GM12878 (cell line): ENCODE data around the gene GTF2F2. TPM values are rescaled to one million over a fixed set of nuclear protein-coding genes. Genes with fewer than 3 reads are reported as not detected.
A peak's percentile ranks its signal among the peaks of the same experiment; 100 is the strongest.
"Not testable (repeated sequence)": the region's sequence is repeated elsewhere in the genome, so short reads cannot be mapped to it uniquely, and the experiment has no call there.

Source experiments
- ATAC-seq: fragments of 200-7000 bp; cut with Tn5 transposase; 3 replicates; pipeline ENCODE4 v1.9.1; 2020; ENCODE audit warnings: mild to moderate bottlenecking, moderate library complexity
- BruUV-seq: library from RNA; stranded (reverse); fragments of 400-500 nt; replicated peaks from 2 replicates; lab custom pipeline; 2021; lab: Mats Ljungman, UMichigan
- CTCF ChIA-PET: fragments of 300-600 bp; sonication (Branson Sonifier 250); formaldehyde crosslinking; extraction: SDS; loops from one replicate; lab custom pipeline; 2021; ENCODE audit warnings: inconsistent platforms; lab: Yijun Ruan, JAX
- POLR2A ChIA-PET: fragments of 350-600 bp; formaldehyde crosslinking; extraction: SDS; loops from one replicate; lab custom pipeline; 2021; ENCODE audit warnings: inconsistent platforms; lab: Charles Lee
- RAD21 ChIA-PET: fragments of 300-600 bp; sonication (Branson Sonifier 250); formaldehyde crosslinking; loops from one replicate; lab custom pipeline; 2023; ENCODE audit warnings: antibody characterized with exemption; ENCODE audit not compliant: unreplicated experiment; lab: Charles Lee
- SMC1A ChIA-PET: fragments of 300-600 bp; sonication (Branson Sonifier 250); formaldehyde crosslinking; loops from one replicate; lab custom pipeline; 2023; ENCODE audit not compliant: unreplicated experiment, uncharacterized antibody; lab: Charles Lee
- DNase-seq: peaks from one replicate; pipeline ENCODE4 v3.0.0-alpha.2; 2011; ENCODE audit warnings: low read depth, low spot score
- FAIRE-seq: peaks from 3 replicates; lab custom pipeline; 2011; peaks lifted over from hg19 to GRCh38; lab: Jason Lieb, UNC
- H2AFZ ChIP-seq: 2 replicates; pipeline ENCODE4 v1.6.0; 2011; ENCODE audit warnings: low read depth, low read length, control low read depth; ENCODE audit not compliant: control insufficient read depth
- H3K27ac ChIP-seq: 2 replicates; pipeline ENCODE4 v1.5.1; 2011; ENCODE audit warnings: control low read depth; ENCODE audit not compliant: control insufficient read depth, insufficient read depth
- H3K27me3 ChIP-seq, 2 experiments: replicated peaks in 1 of 2; 2 replicates each; pipeline versions ENCODE4 v1.6.0 to v1.6.1; 2011; ENCODE audit warnings: low read length in 1 of 2; ENCODE audit not compliant: control insufficient read depth in 2 of 2, insufficient read depth in 2 of 2
- H3K36me3 ChIP-seq, 2 experiments: 2 replicates each; pipeline ENCODE4 v1.5.1; 2011; ENCODE audit warnings: low read length in 1 of 2; ENCODE audit not compliant: control insufficient read depth in 2 of 2, insufficient read depth in 2 of 2
- H3K4me1 ChIP-seq: 2 replicates; pipeline ENCODE4 v1.6.1; 2011; ENCODE audit warnings: mild to moderate bottlenecking, low read length, moderate library complexity, mixed read lengths; ENCODE audit not compliant: control insufficient read depth, insufficient read depth
- H3K4me2 ChIP-seq: 2 replicates; pipeline ENCODE4 v1.6.0; 2011; ENCODE audit warnings: control low read depth; ENCODE audit not compliant: control insufficient read depth, insufficient read depth
- H3K4me3 ChIP-seq: fragments of 200-600 bp; sonication (generic); 2 replicates; pipeline ENCODE4 v1.5.1; 2016
- H3K79me2 ChIP-seq: 2 replicates; pipeline ENCODE4 v1.6.0; 2011; ENCODE audit warnings: low read length; ENCODE audit not compliant: control insufficient read depth, insufficient read depth
- H3K9ac ChIP-seq: 2 replicates; pipeline ENCODE4 v1.8.0; 2011; ENCODE audit warnings: low read length, control low read depth, mixed read lengths; ENCODE audit not compliant: control insufficient read depth, insufficient read depth
- H3K9me3 ChIP-seq: replicated peaks from 3 replicates; pipeline ENCODE4 v1.5.1; 2011; ENCODE audit warnings: mild to moderate bottlenecking, low read length; ENCODE audit not compliant: control insufficient read depth, insufficient read depth
- H4K20me1 ChIP-seq: 2 replicates; pipeline ENCODE4 v1.6.0; 2011; ENCODE audit not compliant: control insufficient read depth, insufficient read depth
- BACH1 ChIP-seq: fragments of 450-650 bp; IDR thresholded peaks from 2 replicates; pipeline ENCODE4 v1.6.1; 2017; ENCODE audit warnings: mild to moderate bottlenecking, borderline replicate concordance
- CEBPB ChIP-seq, 2 experiments: fragments of 150-350 bp in 1 of 2; IDR thresholded peaks; 2 replicates each; pipeline ENCODE4 v1.6.1; 2012 to 2014; ENCODE audit warnings: low read depth in 2 of 2, low read length in 2 of 2, borderline replicate concordance in 1 of 2, inconsistent platforms in 1 of 2
- CREM ChIP-seq: IDR thresholded peaks from 2 replicates; pipeline ENCODE4 v1.6.1; 2014; ENCODE audit warnings: antibody characterized with exemption, low read depth
- ETV6 ChIP-seq, 2 experiments: fragments of 450-650 bp in 1 of 2; IDR thresholded peaks in 1 of 2; conservative IDR thresholded peaks in 1 of 2; 2 replicates each; pipeline ENCODE4 v1.6.1; 2014; ENCODE audit warnings: antibody characterized with exemption in 1 of 2, borderline replicate concordance in 1 of 2, low read depth in 1 of 2, mild to moderate bottlenecking in 1 of 2, moderate library complexity in 1 of 2
- GABPA ChIP-seq: IDR thresholded peaks from 2 replicates; pipeline ENCODE4 v1.6.1; 2014; ENCODE audit warnings: antibody characterized with exemption, low read depth, mild to moderate bottlenecking, inconsistent platforms
- NFXL1 ChIP-seq: fragments of 450-650 bp; IDR thresholded peaks from 2 replicates; pipeline ENCODE4 v1.6.1; 2017; ENCODE audit warnings: antibody characterized with exemption, mild to moderate bottlenecking, borderline replicate concordance
- STAT3 ChIP-seq: IDR thresholded peaks from 2 replicates; pipeline ENCODE4 v1.6.1; 2011; ENCODE audit warnings: low read depth, low read length, improper control_type of control experiment
- TBL1XR1 ChIP-seq: IDR thresholded peaks from 2 replicates; pipeline ENCODE4 v1.6.1; 2012; ENCODE audit warnings: low read depth, low read length, improper control_type of control experiment
- TCF3 ChIP-seq: IDR thresholded peaks from 2 replicates; pipeline ENCODE4 v1.6.1; 2012; ENCODE audit warnings: low read depth, mild to moderate bottlenecking, low read length, borderline replicate concordance; ENCODE audit not compliant: insufficient read depth
- ZNF274 ChIP-seq: IDR thresholded peaks from one replicate; pipeline ENCODE4 v1.8.0; 2011; ENCODE audit not compliant: insufficient read length, insufficient read depth
- WGBS: methylation state at CpG from one replicate; pipeline ENCODE4 v1.1.6; 2016; ENCODE audit warnings: low lambda C conversion rate; ENCODE audit not compliant: insufficient replicate concordance, insufficient coverage; ENCODE audit errors: missing lambda C conversion rate; 5-methylcytosine and 5-hydroxymethylcytosine counted together
- in situ Hi-C: fragments of 300-500 bp; cut with MboI; formaldehyde crosslinking; loops from 9 replicates; pipeline ENCODE4 v1.14.3; 2018; ENCODE audit warnings: mixed read lengths
- intact Hi-C: fragments of 100-400 bp; cut with micrococcal nuclease; formaldehyde crosslinking; loops from one replicate; pipeline ENCODE4 v1.14.2; 2022; ENCODE audit not compliant: unreplicated experiment
- polyA plus RNA-seq, 11 experiments: library from polyadenylated mRNA; depleted of rRNA in 4 of 11; unstranded in 6 of 11; stranded (reverse) in 5 of 11; fragments of >200 nt; fragmentation: Nextera tagmentation in 4 of 11; fragmentation: Illumina TruSeq in 1 of 11; extraction: Ambion mirVana in 4 of 11; extraction: Trizol in 1 of 11; gene quantifications; 1 replicate in 1 of 11; 2 replicates in 10 of 11; pipeline versions ENCODE4 v1.2.1 to v1.2.3, GENCODE V29; 2011 to 2016; ENCODE audit warnings: inconsistent platforms in 2 of 11, missing spikeins in 2 of 11, low read depth in 1 of 11
- total RNA-seq, 4 experiments: library from RNA; depleted of rRNA in 3 of 4; stranded (reverse); fragments of >200 nt in 3 of 4; fragmentation: Illumina TruSeq in 1 of 4; extraction: Trizol in 1 of 4; gene quantifications; 2 replicates each; pipeline versions ENCODE4 v1.2.1 to v1.2.3, GENCODE V29; 2013 to 2021

GTF2F2 gene
- total and polyA plus RNA-seq, 10 of the 15 experiments (the other 5 are each of a cell fraction or from before 2014, with no cell fraction given): 14.5 to 30.8 (median 22.6) TPM

DNA sequence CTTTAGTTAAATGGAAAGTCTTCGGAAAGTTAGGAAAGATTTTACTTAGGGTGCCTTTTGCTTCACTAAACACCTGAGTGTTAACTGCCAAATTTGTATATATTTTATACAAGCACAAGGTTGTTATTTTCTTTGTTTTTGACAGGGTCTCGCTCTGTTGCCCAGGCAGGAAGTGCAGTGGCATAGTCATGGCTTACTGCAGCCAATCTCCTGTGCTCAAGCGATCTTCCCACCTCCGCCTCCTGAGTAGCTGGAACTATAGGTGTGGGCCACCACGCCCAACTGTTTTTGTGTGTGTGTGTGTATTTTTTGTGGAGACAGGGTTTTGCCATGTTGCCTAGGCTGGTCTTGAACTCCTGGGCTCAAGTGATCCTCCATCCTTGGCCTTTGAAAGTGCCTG, 64.4 kb downstream of the GTF2F2 start:
- H3K4me1 ChIP-seq: no peaks in the 10 kb centered on the region
- H3K4me3 ChIP-seq: no peak overlapping the region
- H2AFZ ChIP-seq: no peak overlapping the region
- DNase-seq: no peak
- peaks cover 0 to 2% of the 10 kb centered on the region in 2 experiments; a peak in 2 of 4 replicates for H3K36me3 ChIP-seq
- H3K9me3 ChIP-seq: no peaks in the 10 kb centered on the region
- ATAC-seq: peak; percentile 49; the same call in 2 of the 3 replicates
- H3K27ac ChIP-seq: no peak overlapping the region
- ChIA-PET POLR2A (no interaction called here), SMC1A (interaction anchor here (1.7 kb wide), 1 partner anchor 15 kb away, joined by 4 read pairs; no protein-coding TSS in a partner anchor), CTCF (no interaction called here), RAD21 (no interaction called here)
- intact Hi-C loops: no loop called here
- H3K27me3 ChIP-seq: no peaks in the 10 kb centered on the region
- no peak for FAIRE-seq
- H3K4me2 ChIP-seq: no peak overlapping the region
- H4K20me1 ChIP-seq: no peaks in the 10 kb centered on the region
- in situ Hi-C loops: no loop called here
- no TSS peak for BruUV-seq
- TF ChIP-seq ETV6 (conservative IDR thresholded peaks at IDR 0.05 in 1 of 2, IDR thresholded peaks at IDR 0.05 in 1 of 2; ENCODE audit: borderline replicate concordance in 1 of 2, low read depth in 1 of 2) (no peak), CEBPB (IDR thresholded peaks at IDR 0.05; ENCODE audit: borderline replicate concordance in 1 of 2, low read depth in 2 of 2, low read length in 2 of 2) (no peak), TCF3 (no peak), BACH1 (no peak), NFXL1 (no peak)
- WGBS: 73% methylated on average over 5 of the region's 5 CpGs
- no peaks in the 10 kb centered on the region for H3K79me2 ChIP-seq
- no peak overlapping the region for H3K9ac ChIP-seq

DNA sequence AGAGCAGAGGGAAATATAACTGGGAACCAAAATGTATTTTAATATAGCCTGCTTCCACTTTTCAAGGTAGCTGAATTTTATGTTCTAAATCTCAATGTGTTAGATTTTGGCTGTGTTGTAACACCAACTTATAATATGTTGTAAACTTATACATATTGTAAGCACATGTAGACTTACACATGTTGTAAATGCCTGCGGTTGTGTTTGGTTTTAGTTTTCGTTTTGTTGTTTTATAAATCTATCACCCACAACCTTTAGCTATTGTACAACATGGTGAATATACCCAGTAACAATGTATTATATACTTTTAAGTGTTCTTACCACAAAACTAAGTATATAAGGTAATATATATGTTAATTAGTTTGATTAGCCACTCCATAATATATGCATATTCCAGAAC, 65.0 kb downstream of the GTF2F2 start:
- Histone ChIP-seq H3K27ac (no peak overlapping the region), H3K27me3 (no peaks in the 10 kb centered on the region), H3K79me2 (no peaks in the 10 kb centered on the region), H4K20me1 (no peaks in the 10 kb centered on the region), H3K4me3 (no peak overlapping the region), H2AFZ (no peak overlapping the region), H3K9ac (no peak overlapping the region), H3K4me2 (no peak overlapping the region), H3K9me3 (no peaks in the 10 kb centered on the region), H3K36me3 (peaks cover 0 to 2% of the 10 kb centered on the region in 2 experiments; a peak in 2 of 4 replicates), H3K4me1 (no peaks in the 10 kb centered on the region)
- BruUV-seq: no TSS peak
- ChIA-PET CTCF (interaction anchor here (0.6 kb wide), 1 partner anchor 62 kb away, joined by 3 read pairs; no protein-coding TSS in a partner anchor), POLR2A (no interaction called here), SMC1A (interaction anchor here (0.9 to 1.7 kb wide), 2 partner anchors 10 to 15 kb away, joined by 3 to 4 read pairs; no protein-coding TSS in a partner anchor), RAD21 (no interaction called here)
- DNase-seq: no peak
- 78% methylated on average over 2 of the region's 2 CpGs for WGBS
- ATAC-seq: no peak
- in situ Hi-C loops (no loop called here), intact Hi-C loops (no loop called here)
- FAIRE-seq: no peak
- TF ChIP-seq STAT3: no peak
- no peak for TF ChIP-seq TBL1XR1
- TF ChIP-seq ZNF274: no peak
- no peak for TF ChIP-seq GABPA
- no peak for TF ChIP-seq CREM

DNA sequence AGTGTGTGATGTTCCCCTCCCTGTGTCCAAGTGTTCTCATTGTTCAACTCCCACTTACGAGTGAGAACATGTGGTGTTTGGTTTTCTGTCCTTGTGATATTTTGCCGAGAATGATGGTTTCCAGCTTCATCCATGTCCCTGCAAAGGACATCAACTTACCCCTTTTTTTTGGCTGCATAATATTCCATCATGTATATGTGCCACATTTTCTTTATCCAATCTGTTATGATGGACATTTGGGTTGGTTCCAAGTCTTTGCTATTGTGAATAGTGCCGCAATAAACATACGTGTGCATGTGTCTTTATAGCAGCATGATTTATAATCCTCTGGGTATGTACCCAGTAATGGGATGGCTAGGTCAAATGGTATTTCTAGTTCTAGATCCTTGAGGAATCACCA, 68.8 kb downstream of the GTF2F2 start:
- BruUV-seq, in situ Hi-C loops, H3K4me2 ChIP-seq, H3K36me3 ChIP-seq, intact Hi-C loops, ATAC-seq, H3K79me2 ChIP-seq, CTCF ChIA-PET, H3K9me3 ChIP-seq, POLR2A ChIA-PET, H4K20me1 ChIP-seq, H3K9ac ChIP-seq, H3K27me3 ChIP-seq, H2AFZ ChIP-seq, SMC1A ChIA-PET, RAD21 ChIA-PET, FAIRE-seq, DNase-seq, H3K4me1 ChIP-seq, H3K4me3 ChIP-seq, H3K27ac ChIP-seq: not testable (repeated sequence)
- WGBS: 92% methylated on average over 4 of the region's 4 CpGs
